HG02763 (cell line): Measurements from ENCODE around the gene TSR2.

Source experiments
- ATAC-seq: cut with Tn5 transposase; IDR thresholded peaks from one replicate; pipeline ENCODE4 v1.9.1; 2021; ENCODE audit warnings: mild to moderate bottlenecking, moderate library complexity; ENCODE audit not compliant: unreplicated experiment

Gene TSR2

GRCh38 chrX:54439960-54440871 lies at the start of gene TSR2:
TSS of gene TSR2 (plus strand) at chrX:54440404. CDS start at chrX:54440422, 18 bp downstream.
- ATAC-seq, result peak; percentile 95

- no peak for ATAC-seq
Observed at GRCh38 chrX:54397113-54397512, 43.1 kb upstream of the TSR2 start.

- no peak for ATAC-seq
Observed at GRCh38 chrX:54407266-54407665, 32.9 kb upstream of the TSR2 start.

GRCh38 chrX:54411732-54412131 lies 28.5 kb upstream of the TSR2 start:
- no peak for ATAC-seq

GRCh38 chrX:54413753-54414152 lies 26.5 kb upstream of the TSR2 start:
- ATAC-seq, result no peak

GRCh38 chrX:54415534-54416350 lies 24.5 kb upstream of the TSR2 start:
- no peak for ATAC-seq

- ATAC-seq, result no peak
Observed at GRCh38 chrX:54416965-54417364, 23.2 kb upstream of the TSR2 start.

GRCh38 chrX:54419559-54420302 lies 20.5 kb upstream of the TSR2 start:
- no peak for ATAC-seq

- no peak for ATAC-seq
Observed at GRCh38 chrX:54422168-54422567, 18.0 kb upstream of the TSR2 start.

GRCh38 chrX:54423161-54423888 lies 16.9 kb upstream of the TSR2 start:
- no peak for ATAC-seq

GRCh38 chrX:54427837-54428424 lies 12.3 kb upstream of the TSR2 start:
- no peak for ATAC-seq

- no peak for ATAC-seq
Observed at GRCh38 chrX:54430519-54430918, 9.7 kb upstream of the TSR2 start.

- no peak for ATAC-seq
Observed at GRCh38 chrX:54435121-54435520, 5.1 kb upstream of the TSR2 start.

GRCh38 chrX:54442790-54443189 lies 2.6 kb downstream of the TSR2 start:
- no peak for ATAC-seq

GRCh38 chrX:54444752-54445151 lies 4.5 kb downstream of the TSR2 start:
- ATAC-seq, result no peak

GRCh38 chrX:54446084-54446483 lies 5.9 kb downstream of the TSR2 start:
- ATAC-seq, result no peak

- no peak for ATAC-seq
Observed at GRCh38 chrX:54447461-54447860, 7.3 kb downstream of the TSR2 start.

GRCh38 chrX:54449929-54450328 lies 9.7 kb downstream of the TSR2 start:
- no peak for ATAC-seq

GRCh38 chrX:54452920-54453319 lies 12.7 kb downstream of the TSR2 start:
- no peak for ATAC-seq
